ENCODE results near the gene HCRT. TPM values are rescaled to one million over a fixed set of nuclear protein-coding genes. Genes with fewer than 3 reads are reported as not detected.
"Not testable (repeated sequence)": the region's sequence is repeated elsewhere in the genome, so short reads cannot be mapped to it uniquely, and the experiment has no call there.

Gene HCRT
- 0.13 TPM for polyA plus RNA-seq
- long read RNA-seq, donor 1, result 0 reads
- long read RNA-seq, donor 2, result 0 reads
- long read RNA-seq, donor 3, result 0 reads
- long read RNA-seq, donor 4, result 0 reads
- long read RNA-seq, donor 5, result 0 reads
- long read RNA-seq, donor 6, result 0 reads
- long read RNA-seq, donor 7, result 0 reads
- long read RNA-seq, donor 8, result 0 reads
- long read RNA-seq, donor 9, result 0 reads
- long read RNA-seq, donor 10, result 0 reads
- long read RNA-seq, donor 11, result 0 reads

- Histone ChIP-seq H3K9me3 (ENCODE audit: control insufficient read depth, low read depth, low read length) (peaks cover 6% of the 10 kb centered on the region), H3K36me3 (ENCODE audit: control insufficient read depth, insufficient read depth, low read length) (no peaks in the 10 kb centered on the region), H3K27me3 (ENCODE audit: control insufficient read depth, insufficient read depth, low read length) (peaks cover 24% of the 10 kb centered on the region), H3K4me3 (ENCODE audit: low read length) (peak within 1 kb of the TSS; percentile 13), H3K4me1 (ENCODE audit: control insufficient read depth, insufficient read depth, low read length) (peaks cover 33% of the 10 kb centered on the region), H3K27ac (ENCODE audit: low read length) (peak within 1 kb of the TSS; percentile 28)
- peak in 1 of 2 donors; percentile 24 for DNase-seq
- no CpG with 5 or more reads among the region's 11 CpGs for WGBS (ENCODE audit: insufficient coverage, low lambda C conversion rate)
These were observed at the start of gene HCRT for GRCh38 chr17:42184713-42185620. Gene HCRT, minus strand, starts transcription at chr17:42185452. Its CDS starts 87 bp downstream, at chr17:42185365.

GRCh38 chr17:42233994-42234393, 48.7 kb upstream of the HCRT start:
- no peaks in the 10 kb centered on the region for H3K27me3 ChIP-seq (ENCODE audit: control insufficient read depth, insufficient read depth, low read length)
- peaks cover 6% of the 10 kb centered on the region for H3K36me3 ChIP-seq (ENCODE audit: control insufficient read depth, insufficient read depth, low read length)
- WGBS (ENCODE audit: insufficient coverage, low lambda C conversion rate), result no CpG with 5 or more reads among the region's 2 CpGs
- H3K4me3 ChIP-seq (ENCODE audit: low read length), result no peak overlapping the region
- no peak for DNase-seq
- H3K4me1 ChIP-seq (ENCODE audit: control insufficient read depth, insufficient read depth, low read length), result no peaks in the 10 kb centered on the region
- no peak overlapping the region for H3K27ac ChIP-seq (ENCODE audit: low read length)
- no peaks in the 10 kb centered on the region for H3K9me3 ChIP-seq (ENCODE audit: control insufficient read depth, low read depth, low read length)

GRCh38 chr17:42233156-42233555, 47.9 kb upstream of the HCRT start:
- no CpG with 5 or more reads among the region's 5 CpGs for WGBS (ENCODE audit: insufficient coverage, low lambda C conversion rate)
- H3K36me3 ChIP-seq (ENCODE audit: control insufficient read depth, insufficient read depth, low read length), result peaks cover 12% of the 10 kb centered on the region
- H3K27me3 ChIP-seq (ENCODE audit: control insufficient read depth, insufficient read depth, low read length), result no peaks in the 10 kb centered on the region
- H3K9me3 ChIP-seq (ENCODE audit: control insufficient read depth, low read depth, low read length), result no peaks in the 10 kb centered on the region
- H3K4me3 ChIP-seq (ENCODE audit: low read length), result no peak overlapping the region
- H3K27ac ChIP-seq (ENCODE audit: low read length), result no peak overlapping the region
- peak in 1 of 2 donors; percentile 10 for DNase-seq
- no peaks in the 10 kb centered on the region for H3K4me1 ChIP-seq (ENCODE audit: control insufficient read depth, insufficient read depth, low read length)

- Histone ChIP-seq H3K27me3 (ENCODE audit: control insufficient read depth, insufficient read depth, low read length) (no peaks in the 10 kb centered on the region), H3K36me3 (ENCODE audit: control insufficient read depth, insufficient read depth, low read length) (peaks cover 22% of the 10 kb centered on the region), H3K9me3 (ENCODE audit: control insufficient read depth, low read depth, low read length) (no peaks in the 10 kb centered on the region), H3K27ac (ENCODE audit: low read length) (no peak overlapping the region), H3K4me3 (ENCODE audit: low read length) (no peak overlapping the region), H3K4me1 (ENCODE audit: control insufficient read depth, insufficient read depth, low read length) (no peaks in the 10 kb centered on the region)
- no peak for DNase-seq
- no CpG with 5 or more reads among the region's 5 CpGs for whole genome bisulfite sequencing (ENCODE audit: insufficient coverage, low lambda C conversion rate)
These were observed 45.0 kb upstream of the HCRT start for GRCh38 chr17:42230225-42230624.

GRCh38 chr17:42227849-42228700, 42.8 kb upstream of the HCRT start:
- peaks cover 37% of the 10 kb centered on the region for H3K36me3 ChIP-seq (ENCODE audit: control insufficient read depth, insufficient read depth, low read length)
- H3K9me3 ChIP-seq (ENCODE audit: control insufficient read depth, low read depth, low read length), result no peaks in the 10 kb centered on the region
- no peaks in the 10 kb centered on the region for H3K27me3 ChIP-seq (ENCODE audit: control insufficient read depth, insufficient read depth, low read length)
- 87% methylated on average over 4 of the region's 11 CpGs for WGBS (ENCODE audit: insufficient coverage, low lambda C conversion rate)
- H3K27ac ChIP-seq (ENCODE audit: low read length), result no peak overlapping the region
- H3K4me3 ChIP-seq (ENCODE audit: low read length), result no peak overlapping the region
- no peak for DNase-seq
- no peaks in the 10 kb centered on the region for H3K4me1 ChIP-seq (ENCODE audit: control insufficient read depth, insufficient read depth, low read length)

- Histone ChIP-seq H3K27ac (ENCODE audit: low read length) (no peak overlapping the region), H3K9me3 (ENCODE audit: control insufficient read depth, low read depth, low read length) (no peaks in the 10 kb centered on the region), H3K27me3 (ENCODE audit: control insufficient read depth, insufficient read depth, low read length) (no peaks in the 10 kb centered on the region), H3K4me3 (ENCODE audit: low read length) (no peak overlapping the region), H3K4me1 (ENCODE audit: control insufficient read depth, insufficient read depth, low read length) (no peaks in the 10 kb centered on the region), H3K36me3 (ENCODE audit: control insufficient read depth, insufficient read depth, low read length) (peaks cover 46% of the 10 kb centered on the region)
- no peak for DNase-seq
- 100% methylated on average over 2 of the region's 5 CpGs for WGBS (ENCODE audit: insufficient coverage, low lambda C conversion rate)
These were observed 40.4 kb upstream of the HCRT start for GRCh38 chr17:42225646-42226045.

- DNase-seq, result no peak
- Histone ChIP-seq H3K9me3 (ENCODE audit: control insufficient read depth, low read depth, low read length) (no peaks in the 10 kb centered on the region), H3K36me3 (ENCODE audit: control insufficient read depth, insufficient read depth, low read length) (peaks cover 50% of the 10 kb centered on the region), H3K27me3 (ENCODE audit: control insufficient read depth, insufficient read depth, low read length) (no peaks in the 10 kb centered on the region), H3K27ac (ENCODE audit: low read length) (no peak overlapping the region), H3K4me1 (ENCODE audit: control insufficient read depth, insufficient read depth, low read length) (no peaks in the 10 kb centered on the region), H3K4me3 (ENCODE audit: low read length) (no peak overlapping the region)
- no CpG with 5 or more reads among the region's 6 CpGs for WGBS (ENCODE audit: insufficient coverage, low lambda C conversion rate)
These were observed 39.4 kb upstream of the HCRT start for GRCh38 chr17:42224651-42225050.

- Histone ChIP-seq H3K36me3 (ENCODE audit: control insufficient read depth, insufficient read depth, low read length) (peaks cover 52% of the 10 kb centered on the region), H3K27ac (ENCODE audit: low read length) (no peak overlapping the region), H3K27me3 (ENCODE audit: control insufficient read depth, insufficient read depth, low read length) (no peaks in the 10 kb centered on the region), H3K4me1 (ENCODE audit: control insufficient read depth, insufficient read depth, low read length) (no peaks in the 10 kb centered on the region), H3K4me3 (ENCODE audit: low read length) (no peak overlapping the region), H3K9me3 (ENCODE audit: control insufficient read depth, low read depth, low read length) (no peaks in the 10 kb centered on the region)
- DNase-seq, result peak; percentile 33 to 47
- WGBS (ENCODE audit: insufficient coverage, low lambda C conversion rate), result no CpG with 5 or more reads among the region's 3 CpGs
These were observed 36.9 kb upstream of the HCRT start for GRCh38 chr17:42221886-42222745.

- H3K4me3 ChIP-seq (ENCODE audit: low read length); H3K4me1 ChIP-seq (ENCODE audit: control insufficient read depth, insufficient read depth, low read length); H3K27ac ChIP-seq (ENCODE audit: low read length); DNase-seq; H3K9me3 ChIP-seq (ENCODE audit: control insufficient read depth, low read depth, low read length); H3K27me3 ChIP-seq (ENCODE audit: control insufficient read depth, insufficient read depth, low read length): not testable (repeated sequence)
- peaks cover 66% of the 10 kb centered on the region for H3K36me3 ChIP-seq (ENCODE audit: control insufficient read depth, insufficient read depth, low read length)
- no CpG with 5 or more reads among the region's 17 CpGs for WGBS (ENCODE audit: insufficient coverage, low lambda C conversion rate)
These were observed 34.0 kb upstream of the HCRT start for GRCh38 chr17:42219280-42219679.

All from large intestine (tissue), 12 donors.